IMR-90 (cell line): Measurements from ENCODE around the gene FCGR2B. TPM values are rescaled to one million over a fixed set of nuclear protein-coding genes. Genes with fewer than 3 reads are reported as not detected.
"Not testable (repeated sequence)": the region's sequence is repeated elsewhere in the genome, so short reads cannot be mapped to it uniquely, and the experiment has no call there.

Experiments
- ATAC-seq: fragments of 200-7000 bp; cut with Tn5 transposase; 2 replicates; pipeline ENCODE4 v1.9.1; 2020; ENCODE audit warnings: low read depth, mild to moderate bottlenecking, moderate library complexity
- BruUV-seq: library from RNA; stranded (reverse); fragments of 400-500 nt; replicated peaks from 2 replicates; lab custom pipeline; 2021; lab: Mats Ljungman, UMichigan
- CTCF ChIA-PET: fragments of 300-600 bp; formaldehyde crosslinking; extraction: SDS; loops from one replicate; lab custom pipeline; 2021; ENCODE audit warnings: antibody characterized with exemption; lab: Yijun Ruan, JAX
- POLR2A ChIA-PET: fragments of 300-600 bp; sonication (Branson Sonifier 250); formaldehyde crosslinking; loops from one replicate; lab custom pipeline; 2022; ENCODE audit warnings: antibody characterized with exemption; ENCODE audit not compliant: unreplicated experiment; lab: Charles Lee
- DNase-seq: peaks from one replicate; pipeline ENCODE4 v3.0.0; 2013
- H2AFZ ChIP-seq: replicated peaks from 2 replicates; pipeline ENCODE3; 2013; ENCODE audit warnings: low read length, mild to moderate bottlenecking; ENCODE audit not compliant: poor library complexity
- H2AK5ac ChIP-seq: 2 replicates; pipeline ENCODE4 v1.6.1; 2013; ENCODE audit warnings: low read depth, low read length, inconsistent platforms
- H2AK9ac ChIP-seq: replicated peaks from 2 replicates; pipeline ENCODE3; 2013; ENCODE audit warnings: mild to moderate bottlenecking, low read depth, low read length, moderate library complexity; ENCODE audit not compliant: poor library complexity
- H2BK120ac ChIP-seq: 2 replicates; pipeline ENCODE4 v1.6.1; 2013; ENCODE audit warnings: low read depth, low read length, inconsistent platforms
- H2BK15ac ChIP-seq: 3 replicates; pipeline ENCODE4 v1.6.1; 2013; ENCODE audit warnings: low read depth, low read length, inconsistent platforms
- H2BK20ac ChIP-seq: 2 replicates; pipeline ENCODE4 v1.6.1; 2013; ENCODE audit warnings: low read depth, mild to moderate bottlenecking, inconsistent platforms, low read length, moderate library complexity
- H2BK5ac ChIP-seq: 2 replicates; pipeline ENCODE4 v1.6.1; 2013; ENCODE audit warnings: mild to moderate bottlenecking, low read depth, low read length, inconsistent platforms; ENCODE audit not compliant: poor library complexity, severe bottlenecking
- H3K14ac ChIP-seq: replicated peaks from 2 replicates; pipeline ENCODE4 v1.6.1; 2013; ENCODE audit warnings: low read depth, low read length, inconsistent platforms
- H3K18ac ChIP-seq: 2 replicates; pipeline ENCODE4 v1.6.1; 2013; ENCODE audit warnings: low read depth, low read length, control low read depth
- H3K23ac ChIP-seq: 2 replicates; pipeline ENCODE4 v1.6.1; 2013; ENCODE audit warnings: low read depth, low read length, inconsistent platforms
- H3K27ac ChIP-seq: 2 replicates; pipeline ENCODE4 v1.5.1; 2013; ENCODE audit warnings: mild to moderate bottlenecking, control low read depth, low read length; ENCODE audit not compliant: insufficient read depth
- H3K27me3 ChIP-seq: 2 replicates; pipeline ENCODE4 v1.6.1; 2013; ENCODE audit warnings: low read length; ENCODE audit not compliant: control insufficient read depth, insufficient read depth
- H3K36me3 ChIP-seq: 2 replicates; pipeline ENCODE4 v1.6.1; 2013; ENCODE audit warnings: low read length, mixed read lengths; ENCODE audit not compliant: control insufficient read depth, insufficient read depth
- H3K4ac ChIP-seq: 2 replicates; pipeline ENCODE4 v1.6.1; 2013; ENCODE audit warnings: low read depth, low read length, inconsistent platforms
- H3K4me1 ChIP-seq: 2 replicates; pipeline ENCODE4 v1.6.1; 2013; ENCODE audit warnings: low read length, mixed read lengths; ENCODE audit not compliant: control insufficient read depth, insufficient read depth
- H3K4me2 ChIP-seq: 2 replicates; pipeline ENCODE4 v1.6.1; 2013; ENCODE audit warnings: low read depth, mild to moderate bottlenecking, control low read depth, low read length, moderate library complexity
- H3K4me3 ChIP-seq: 2 replicates; pipeline ENCODE4 v1.5.1; 2013; ENCODE audit warnings: low read depth, mild to moderate bottlenecking, control low read depth, low read length, moderate library complexity; ENCODE audit not compliant: insufficient read depth
- H3K56ac ChIP-seq: 2 replicates; pipeline ENCODE4 v1.6.1; 2013; ENCODE audit warnings: low read length, inconsistent platforms; ENCODE audit not compliant: insufficient read depth; ENCODE audit errors: extremely low read depth
- H3K79me1 ChIP-seq, 2 experiments: 2 replicates each; pipeline ENCODE4 v1.6.1; 2013; ENCODE audit warnings: low read length in 2 of 2, inconsistent platforms in 1 of 2, low read depth in 1 of 2
- H3K9ac ChIP-seq: 2 replicates; pipeline ENCODE4 v1.6.1; 2013; ENCODE audit warnings: low read depth, low read length, control low read depth
- H3K9me1 ChIP-seq: 2 replicates; pipeline ENCODE4 v1.6.1; 2013; ENCODE audit warnings: low read length, inconsistent platforms; ENCODE audit not compliant: insufficient read depth
- H3K9me3 ChIP-seq: 2 replicates; pipeline ENCODE4 v1.6.1; 2013; ENCODE audit warnings: low read length; ENCODE audit not compliant: control insufficient read depth, insufficient read depth
- H4K20me1 ChIP-seq: 2 replicates; pipeline ENCODE4 v1.6.1; 2013; ENCODE audit warnings: low read length, inconsistent platforms; ENCODE audit not compliant: insufficient read depth
- H4K5ac ChIP-seq: 2 replicates; pipeline ENCODE4 v1.6.1; 2013; ENCODE audit warnings: mild to moderate bottlenecking, low read depth, low read length, control low read depth
- H4K8ac ChIP-seq, 2 experiments: 2 replicates each; pipeline ENCODE4 v1.6.1; 2013; ENCODE audit warnings: low read depth in 2 of 2, low read length in 2 of 2, control low read depth in 1 of 2, inconsistent platforms in 1 of 2
- H4K91ac ChIP-seq: 2 replicates; pipeline ENCODE4 v1.6.1; 2013; ENCODE audit warnings: low read depth, low read length, inconsistent platforms; ENCODE audit not compliant: insufficient read depth
- WGBS, 2 experiments: methylation state at CpG; one replicate each; pipeline versions ENCODE4 v1.1.5 to v1.1.7; 2013; ENCODE audit warnings: missing lambda C conversion rate in 2 of 2; ENCODE audit not compliant: insufficient read length in 1 of 2; ENCODE audit errors: extremely low coverage in 2 of 2; 5-methylcytosine and 5-hydroxymethylcytosine counted together
- dilution Hi-C: fragments of 300-500 bp; cut with HindIII; formaldehyde crosslinking; loops from one replicate; pipeline ENCODE4 v1.14.3; 2018; ENCODE audit warnings: low sequenced_read_pairs; ENCODE audit not compliant: unreplicated experiment
- in situ Hi-C: fragments of 300-500 bp; cut with MboI; formaldehyde crosslinking; loops from 3 replicates; pipeline ENCODE4 v1.14.3; 2019; ENCODE audit warnings: low sequenced_read_pairs, inconsistent platforms, mixed read lengths
- intact Hi-C: fragments of 100-400 bp; cut with micrococcal nuclease; formaldehyde crosslinking; loops from 2 replicates; pipeline ENCODE4 v1.10.0; 2022
- polyA plus RNA-seq, 3 experiments: library from polyadenylated mRNA; depleted of rRNA; stranded (reverse); fragments of >200 nt; gene quantifications; 2 replicates each; pipeline ENCODE4 v1.2.3, GENCODE V29; 2012; ENCODE audit warnings: low replicate concordance in 1 of 3
- total RNA-seq: library from RNA; depleted of rRNA; stranded (reverse); fragments of >200 nt; gene quantifications from 2 replicates; pipeline ENCODE4 v1.2.3, GENCODE V29; 2012

Gene FCGR2B
- total and polyA plus RNA-seq, 2 of the 4 experiments (the other 2 are of a cell fraction), result not detected

- H3K9ac ChIP-seq, H3K14ac ChIP-seq, H3K18ac ChIP-seq, H3K4me1 ChIP-seq, H2AK9ac ChIP-seq, H3K4me3 ChIP-seq, H2BK20ac ChIP-seq, H4K5ac ChIP-seq, H2BK15ac ChIP-seq, H3K9me1 ChIP-seq, H3K79me1 ChIP-seq, H4K20me1 ChIP-seq, H3K9me3 ChIP-seq, H2BK5ac ChIP-seq, H3K27me3 ChIP-seq, H3K4me2 ChIP-seq, H3K36me3 ChIP-seq, CTCF ChIA-PET, H2BK120ac ChIP-seq, ATAC-seq, BruUV-seq, H3K23ac ChIP-seq, in situ Hi-C loops, H4K8ac ChIP-seq, DNase-seq, H2AK5ac ChIP-seq, H4K91ac ChIP-seq, intact Hi-C loops, dilution Hi-C loops, H3K56ac ChIP-seq, POLR2A ChIA-PET, H3K4ac ChIP-seq, H3K27ac ChIP-seq, H2AFZ ChIP-seq: not testable (repeated sequence)
- no CpG with 5 or more reads among the region's 9 CpGs for WGBS, 2 experiments
Observed at GRCh38 chr1:161661660-161662311, 1.2 kb upstream of the FCGR2B start.

GRCh38 chr1:161663569-161663968, 626 bp downstream of the FCGR2B start:
- in situ Hi-C loops, result not testable (repeated sequence)

More at GRCh38 chr1:161663569-161663968, 626 bp downstream of the FCGR2B start:
- ATAC-seq, H3K9ac ChIP-seq, H3K9me3 ChIP-seq, H4K8ac ChIP-seq, H3K4me2 ChIP-seq, H3K9me1 ChIP-seq, H3K79me1 ChIP-seq, H2BK20ac ChIP-seq, H3K4me3 ChIP-seq, H2AK9ac ChIP-seq, H3K14ac ChIP-seq, intact Hi-C loops, H3K27me3 ChIP-seq, H3K4ac ChIP-seq, DNase-seq, H2AK5ac ChIP-seq, H4K20me1 ChIP-seq, H2BK5ac ChIP-seq, H3K23ac ChIP-seq, BruUV-seq, H4K91ac ChIP-seq, POLR2A ChIA-PET, H2AFZ ChIP-seq, H2BK15ac ChIP-seq, H4K5ac ChIP-seq, H3K27ac ChIP-seq, CTCF ChIA-PET, H3K36me3 ChIP-seq, H3K18ac ChIP-seq, dilution Hi-C loops, H3K56ac ChIP-seq, H3K4me1 ChIP-seq, H2BK120ac ChIP-seq: not testable (repeated sequence)
- WGBS, 2 experiments, result no CpG with 5 or more reads among the region's 1 CpG
